DMS114 treated with DMSO at 0.1 percent for 48 hours (cell line): ENCODE measurements around the gene RHBDD1.

Experiments
- DNase-seq: peaks from one replicate; lab custom pipeline; 2025; ENCODE audit not compliant: unreplicated experiment; lab: John Stamatoyannopoulos, UW

The RHBDD1 gene

GRCh38 chr2:226978300-226978699 is 142.4 kb downstream of the RHBDD1 start:
- no peak for DNase-seq

GRCh38 chr2:226979004-226979403 is 143.2 kb downstream of the RHBDD1 start:
- no peak for DNase-seq

DNA sequence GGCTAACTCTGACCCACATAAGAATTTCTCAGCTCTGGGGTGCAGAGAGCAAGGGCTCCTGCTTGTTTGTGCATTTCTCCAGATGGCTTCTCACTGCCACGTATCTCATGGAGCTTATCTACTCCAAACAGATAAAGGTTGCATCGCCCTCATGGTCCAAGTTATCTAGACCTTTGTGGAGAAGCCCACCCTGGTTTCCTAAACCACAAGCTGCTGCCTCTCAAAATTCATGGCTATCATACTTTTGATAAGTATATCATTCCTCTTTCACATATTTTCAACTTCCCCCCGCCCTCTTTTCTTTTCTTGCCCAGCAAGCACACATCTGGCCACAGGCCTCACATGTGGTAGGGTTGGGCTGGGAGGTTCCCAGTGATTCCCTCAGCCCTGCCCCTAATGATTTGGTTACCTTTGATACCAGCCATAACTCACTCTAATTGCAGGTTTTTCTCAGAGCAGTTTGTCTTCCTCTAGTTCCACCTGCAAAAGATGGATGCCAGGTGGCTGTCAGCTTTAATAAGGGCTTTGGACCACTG is 146.0 kb downstream of the RHBDD1 start:
- DNase-seq: no peak

DNA sequence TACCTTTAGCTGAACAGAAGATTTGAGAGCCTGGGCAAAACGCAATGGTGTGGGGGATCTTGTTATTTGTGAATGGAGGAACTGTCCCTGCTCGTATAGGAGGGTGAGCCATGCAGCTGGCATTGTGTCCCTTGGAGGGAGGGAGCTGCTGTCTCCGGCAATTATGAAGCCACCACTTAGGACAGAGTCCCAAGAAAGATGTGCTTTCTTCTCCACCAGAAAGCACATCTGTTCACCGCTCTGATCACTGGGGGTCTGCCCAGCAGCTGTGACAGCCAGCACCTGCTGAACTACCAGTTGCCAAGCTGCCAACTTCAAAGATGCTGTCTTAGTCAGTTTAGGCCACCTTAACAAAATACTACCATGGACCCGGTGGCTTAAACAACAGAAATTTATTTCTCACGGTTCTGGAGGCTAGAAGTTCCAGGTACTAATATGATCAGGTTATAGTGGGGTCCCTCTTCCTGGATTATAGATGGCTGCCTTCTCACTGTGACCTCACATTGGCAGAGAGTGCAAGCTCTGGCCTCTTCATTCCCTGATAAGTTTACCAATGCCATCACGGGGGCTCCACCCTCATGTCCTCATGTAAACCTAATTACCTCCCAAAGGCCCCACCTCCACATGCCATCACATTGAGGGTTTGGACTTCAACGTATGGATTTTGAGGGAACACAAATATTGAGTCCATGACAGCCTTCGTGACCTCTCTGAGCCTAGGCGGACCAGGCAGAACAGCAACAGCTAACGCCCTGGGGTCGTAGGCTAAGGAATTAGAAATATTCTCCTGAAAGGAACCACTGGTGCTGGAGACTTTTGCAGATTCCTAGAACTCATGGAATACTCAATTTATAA is 148.3 kb downstream of the RHBDD1 start:
- DNase-seq: no peak

GRCh38 chr2:226984750-226985582 is 149.1 kb downstream of the RHBDD1 start:
- peak; percentile 26 for DNase-seq

DNA sequence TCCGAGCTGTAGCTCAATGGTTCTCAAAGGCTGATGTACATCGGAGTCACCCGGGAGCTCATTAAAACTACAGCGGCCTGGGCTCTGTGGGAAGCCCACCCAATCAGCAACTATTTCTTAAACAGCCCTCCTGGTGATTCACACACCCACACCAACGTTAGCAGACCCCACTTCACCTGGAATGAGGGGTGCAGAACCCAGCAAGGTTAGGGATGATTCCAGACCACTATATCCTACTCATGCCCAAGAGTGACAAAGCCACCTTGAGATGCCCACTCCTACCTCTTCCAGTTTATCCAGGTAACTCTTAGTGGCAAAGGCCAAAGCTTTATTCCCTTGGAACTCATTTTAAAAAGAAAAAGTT is 149.7 kb downstream of the RHBDD1 start:
- DNase-seq: no peak

DNA sequence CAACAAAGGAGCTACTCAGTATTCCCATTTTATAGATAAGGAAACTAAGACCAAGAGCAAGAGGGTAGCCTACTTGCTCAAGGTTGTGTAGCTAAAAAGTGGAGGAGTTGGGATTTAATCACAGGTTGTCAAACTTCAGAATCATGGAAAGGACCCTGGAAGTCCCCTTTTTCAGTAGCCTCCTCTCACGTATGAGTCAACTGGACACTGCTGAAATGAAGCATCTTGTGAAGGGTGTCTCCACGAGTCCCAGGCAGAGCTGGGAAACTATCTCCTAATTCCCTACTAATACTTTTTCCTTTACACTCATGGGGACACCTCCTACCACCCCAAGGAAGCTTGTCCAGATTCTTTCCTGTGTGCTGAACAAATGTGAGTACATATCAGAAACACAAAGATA is 155.8 kb downstream of the RHBDD1 start:
- DNase-seq: no peak

- no peak for DNase-seq
Observed at GRCh38 chr2:226993171-226993570, 157.3 kb downstream of the RHBDD1 start.

DNA sequence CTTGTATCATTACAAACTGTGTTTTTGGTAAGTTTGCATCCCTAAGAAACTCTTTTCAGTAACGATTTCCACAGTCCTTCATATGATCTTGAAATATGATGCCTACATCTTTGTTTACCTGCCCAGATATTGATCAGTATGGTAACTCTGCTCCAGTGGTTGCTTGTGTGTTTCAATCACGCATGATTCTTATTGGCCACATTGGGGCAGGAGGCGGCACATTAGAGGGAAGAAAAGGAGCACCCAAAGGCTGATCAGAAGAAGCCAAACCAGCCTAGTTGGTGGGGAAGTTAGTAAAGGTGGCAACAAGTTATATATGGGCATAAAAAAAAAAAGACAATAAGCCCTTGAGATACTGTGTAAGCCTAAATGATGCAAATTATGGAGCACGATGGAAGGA is 158.9 kb downstream of the RHBDD1 start:
- DNase-seq: no peak

DNA sequence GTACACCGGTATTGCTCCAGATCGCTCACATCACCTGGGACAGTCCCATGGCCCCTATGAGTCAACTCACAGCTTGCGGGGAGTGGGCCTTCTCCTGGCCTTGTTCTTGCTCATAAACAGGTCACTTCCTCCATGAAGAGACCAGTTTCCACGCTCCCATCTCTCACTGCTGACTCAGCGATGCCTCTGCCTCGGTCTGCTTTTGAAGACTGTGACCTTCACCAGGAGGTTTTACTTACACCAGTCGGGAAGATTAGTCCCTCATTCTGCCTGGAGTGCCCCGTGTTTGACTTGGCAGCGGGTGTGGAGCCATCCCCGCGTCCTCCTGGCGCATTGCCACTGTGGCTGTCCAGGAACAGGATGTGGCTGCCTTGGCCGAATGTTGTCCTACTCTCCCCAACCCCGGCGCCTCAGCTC is 159.8 kb downstream of the RHBDD1 start:
- DNase-seq: no peak

- no peak for DNase-seq
Observed at GRCh38 chr2:226999661-227000060, 163.8 kb downstream of the RHBDD1 start.

DNA sequence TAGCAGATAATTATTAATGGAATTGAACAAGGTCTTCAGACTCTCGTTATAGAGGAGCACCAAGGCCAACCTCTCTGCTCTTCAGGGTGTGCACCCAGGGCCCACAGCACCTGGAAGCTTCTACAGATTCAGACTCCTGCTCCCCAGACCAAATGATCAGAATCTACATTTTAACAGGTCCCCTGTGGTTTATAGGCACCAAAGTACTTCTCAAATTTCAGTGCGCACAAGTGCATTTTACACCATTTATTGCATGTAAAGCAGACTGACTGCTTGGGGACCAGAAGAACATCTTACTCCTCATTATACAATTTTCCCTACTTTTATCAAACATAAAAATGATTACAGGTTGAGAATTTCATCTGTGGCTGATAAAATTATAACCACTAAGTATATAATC is 164.3 kb downstream of the RHBDD1 start:
- DNase-seq: no peak

DNA sequence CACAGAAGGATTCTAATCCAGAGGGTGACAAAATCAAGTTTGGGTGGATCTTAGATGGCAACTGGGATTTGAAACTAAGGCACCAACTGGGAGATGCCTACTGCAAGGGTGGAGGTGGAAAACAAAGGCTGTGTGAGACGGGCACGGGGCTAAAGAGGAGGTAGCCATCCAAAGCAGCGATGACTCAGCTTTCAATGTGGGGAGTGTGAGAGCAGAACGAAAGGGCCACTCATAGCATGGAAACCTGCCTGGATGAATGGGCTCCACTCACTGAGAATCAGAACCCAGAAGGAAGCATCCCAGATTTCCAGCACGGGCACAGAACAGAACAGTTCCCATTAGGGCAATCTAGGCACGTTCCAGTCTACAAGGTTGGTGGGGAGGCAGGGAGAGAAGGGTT is 168.6 kb downstream of the RHBDD1 start:
- no peak for DNase-seq

- no peak for DNase-seq
Observed at GRCh38 chr2:227006189-227006897, 170.5 kb downstream of the RHBDD1 start.

DNA sequence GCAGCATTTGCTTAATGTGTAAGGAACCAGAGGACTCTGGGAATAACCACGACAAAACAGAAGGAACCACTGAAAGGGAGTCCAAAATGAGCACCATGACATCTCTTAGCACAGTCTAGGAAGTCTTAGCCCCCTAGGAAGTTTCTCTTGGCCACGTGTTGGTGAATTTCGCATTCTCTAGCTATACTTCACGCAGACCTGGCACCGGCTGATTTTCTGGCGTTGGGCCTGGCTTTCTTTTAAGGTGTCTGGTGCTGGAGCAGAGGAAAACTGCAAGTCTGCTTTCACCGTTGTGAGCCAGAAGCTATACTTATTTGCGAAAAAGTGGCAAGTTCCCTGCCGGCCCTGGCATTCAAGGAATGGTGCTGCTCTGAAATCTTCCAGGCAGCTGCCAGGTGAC is 171.3 kb downstream of the RHBDD1 start:
- no peak for DNase-seq

DNA sequence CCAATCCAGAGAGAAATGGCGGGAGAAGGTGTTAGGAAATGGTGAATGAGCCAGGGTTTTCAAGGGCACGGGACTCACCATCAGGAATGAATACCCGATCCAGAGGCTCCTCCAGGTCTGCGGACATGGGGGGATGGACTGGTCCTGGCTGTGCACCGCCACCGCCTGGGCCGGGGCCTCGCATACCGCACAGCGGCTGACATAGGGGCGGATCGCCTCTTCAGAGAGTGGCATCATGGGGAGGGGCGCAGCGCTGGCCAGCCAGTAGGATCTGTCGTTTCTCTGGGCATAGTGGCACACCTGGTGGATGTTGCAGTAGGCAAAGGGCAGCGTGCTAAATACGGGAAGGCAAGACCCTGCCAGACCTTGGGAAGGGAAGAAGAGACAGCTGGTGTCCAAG is 172.1 kb downstream of the RHBDD1 start:
- DNase-seq: no peak

- no peak for DNase-seq
Observed at GRCh38 chr2:227010433-227010832, 174.6 kb downstream of the RHBDD1 start.

GRCh38 chr2:227013330-227013729 is 177.5 kb downstream of the RHBDD1 start:
- no peak for DNase-seq

DNA sequence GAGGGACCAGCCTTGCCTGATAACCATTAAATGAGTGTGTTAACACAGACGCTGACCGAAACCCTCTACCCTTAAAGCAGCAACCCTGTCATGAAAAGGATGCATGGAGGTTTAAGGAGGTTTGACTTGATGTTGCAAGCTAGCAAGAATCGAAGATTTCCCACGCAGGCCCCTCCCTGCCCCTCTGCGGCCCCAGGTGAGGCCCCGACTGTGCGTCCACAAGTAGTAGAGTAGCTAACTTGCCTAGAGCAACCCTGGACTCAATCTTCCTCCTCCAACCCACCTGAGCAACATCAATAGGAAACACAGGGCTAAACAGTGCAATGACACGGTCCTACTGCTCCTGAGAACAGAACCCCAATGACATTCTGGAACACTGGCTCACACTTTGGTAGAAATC is 178.0 kb downstream of the RHBDD1 start:
- DNase-seq: no peak

- DNase-seq: no peak
Observed at GRCh38 chr2:227016894-227017293, 181.0 kb downstream of the RHBDD1 start.

DNA sequence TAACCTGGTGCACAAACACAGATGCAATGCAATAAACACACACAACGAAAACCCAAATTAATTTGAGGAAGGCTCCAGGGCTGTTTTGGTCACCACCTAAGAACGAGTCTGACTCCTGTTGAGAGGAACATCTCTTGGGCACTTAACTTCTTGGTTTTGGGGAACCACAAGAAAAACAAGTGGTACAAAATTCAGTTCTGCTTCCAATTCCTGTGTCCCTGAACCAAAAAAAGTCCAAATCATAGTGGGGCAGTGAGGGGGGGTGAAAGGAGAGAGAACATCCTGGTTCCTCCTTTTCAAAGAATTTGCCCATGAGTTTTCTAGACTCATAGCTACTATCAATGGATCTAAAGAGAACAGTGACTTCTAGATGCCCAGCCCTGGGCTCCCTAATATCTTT is 184.6 kb downstream of the RHBDD1 start:
- DNase-seq: no peak
